Suppressor macrophage treated with lipopolysaccharide for 4 hours (primary cell): Measurements from ENCODE around the gene TEAD3.
"Not testable (repeated sequence)": the region's sequence is repeated elsewhere in the genome, so short reads cannot be mapped to it uniquely, and the experiment has no call there.

ENCODE experiments used
- DNase-seq: peaks from one replicate; pipeline ENCODE4 v3.0.0-alpha.2; 2020

TEAD3 gene

DNA sequence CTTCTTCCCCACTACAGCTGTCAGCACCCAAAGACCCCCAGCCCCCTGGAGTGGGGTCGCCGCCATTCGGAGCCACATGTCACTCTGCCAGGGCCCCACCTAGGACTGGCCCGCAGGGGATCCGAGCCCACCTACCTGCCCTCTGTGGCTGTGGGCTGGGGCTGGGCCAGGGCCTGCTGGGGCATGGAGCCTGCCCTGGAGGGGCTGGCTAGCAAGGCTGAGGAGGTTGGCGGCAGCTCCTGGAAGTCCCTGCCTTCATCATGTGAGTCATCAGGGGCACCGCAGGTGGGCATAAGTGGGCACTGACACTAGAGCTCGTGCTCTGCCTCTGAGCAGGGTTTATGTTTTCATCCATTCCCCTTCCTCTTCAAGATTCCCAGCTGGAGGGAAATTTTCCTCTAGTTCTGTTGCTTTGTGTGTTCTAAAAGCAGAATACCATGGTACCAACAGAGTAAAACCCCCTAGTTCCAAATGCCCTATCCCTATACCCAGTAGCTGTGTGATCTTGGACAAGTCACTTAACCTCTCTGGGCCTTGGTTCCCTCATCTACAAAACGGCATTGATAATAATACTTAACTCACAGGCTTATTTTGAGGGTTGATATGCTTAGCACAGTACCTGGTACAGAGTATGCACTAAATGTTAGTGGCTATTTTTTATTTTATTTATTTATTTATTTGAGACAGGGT is 53.4 kb downstream of the TEAD3 start:
- DNase-seq = no peak

DNA sequence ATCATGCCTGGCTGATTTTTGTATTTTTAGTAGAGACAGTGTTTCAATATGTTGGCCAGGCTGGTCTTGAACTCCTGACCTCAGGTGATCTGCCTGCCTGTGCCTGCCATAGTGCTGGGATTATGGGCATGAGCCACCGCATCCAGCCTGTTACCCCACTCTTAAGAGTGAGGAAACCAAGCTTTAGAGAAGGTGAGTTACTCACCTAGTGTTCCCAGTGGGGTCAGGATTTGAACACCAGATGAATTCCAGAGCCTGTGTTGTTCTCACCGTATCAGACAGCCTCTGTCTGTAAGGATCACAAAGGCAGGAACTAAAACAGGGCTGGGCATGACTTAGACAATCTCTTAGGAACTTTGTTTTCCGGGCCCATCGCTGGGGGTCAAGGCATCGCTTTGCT is 54.2 kb downstream of the TEAD3 start:
- no peak for DNase-seq

DNA sequence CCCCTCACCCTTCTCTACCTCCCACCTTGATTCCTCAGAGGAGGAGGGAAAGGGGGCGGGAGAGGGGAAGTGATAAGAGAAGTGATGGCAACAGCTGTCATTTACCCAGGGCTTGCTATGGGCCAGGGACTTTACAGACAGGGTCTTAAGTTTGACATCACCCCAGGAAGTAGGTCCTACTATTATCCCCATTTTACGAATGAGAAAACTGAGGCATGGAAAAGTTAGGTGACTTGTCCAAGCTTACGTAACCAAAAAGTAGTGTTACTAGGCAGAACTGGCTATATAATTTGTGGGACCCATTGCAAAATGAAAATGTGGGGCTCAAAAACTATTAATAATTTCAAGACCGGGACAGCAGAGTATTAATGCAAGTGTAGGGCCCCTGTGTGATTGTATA is 55.2 kb downstream of the TEAD3 start:
- DNase-seq = no peak

DNA sequence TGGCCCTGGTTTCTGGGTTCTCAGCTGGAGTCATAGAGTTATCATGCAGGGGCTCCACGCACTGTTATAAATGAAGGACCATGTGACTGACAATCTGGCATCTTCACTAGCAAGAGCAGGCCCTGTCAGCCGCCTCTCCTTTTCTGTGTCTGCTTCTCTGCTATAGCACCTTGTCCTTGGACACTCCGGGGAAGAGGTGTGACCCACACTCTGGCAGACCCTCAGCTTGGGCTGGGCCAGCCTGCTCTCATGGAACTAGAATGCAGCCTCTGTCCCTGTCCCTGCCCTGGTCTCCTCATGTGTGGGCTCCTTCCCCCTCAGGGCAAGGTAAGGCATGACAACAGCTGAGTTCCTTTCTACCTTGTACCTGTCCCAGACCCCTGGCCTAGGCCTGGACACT is 55.7 kb downstream of the TEAD3 start:
- no peak for DNase-seq

DNA sequence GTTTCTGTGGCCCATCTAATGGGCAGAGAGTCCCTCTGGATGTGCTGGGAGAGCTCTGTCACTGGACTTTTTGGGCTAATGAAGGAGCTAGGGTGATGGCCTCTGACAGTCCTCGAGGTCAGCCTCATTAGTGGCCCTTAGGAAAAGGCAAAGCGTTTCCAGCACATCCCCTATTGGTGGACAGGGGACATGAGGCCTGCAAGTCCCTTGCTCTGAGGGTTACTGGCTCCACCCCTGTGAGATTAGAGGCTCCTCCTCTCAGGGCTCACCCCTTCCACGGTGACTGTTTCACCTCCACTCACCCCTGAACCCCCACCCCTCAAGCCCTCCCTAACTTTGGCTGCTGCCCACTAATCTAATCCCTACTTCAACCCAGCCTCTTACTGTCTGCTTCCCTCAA is 57.6 kb downstream of the TEAD3 start:
- no peak for DNase-seq

DNA sequence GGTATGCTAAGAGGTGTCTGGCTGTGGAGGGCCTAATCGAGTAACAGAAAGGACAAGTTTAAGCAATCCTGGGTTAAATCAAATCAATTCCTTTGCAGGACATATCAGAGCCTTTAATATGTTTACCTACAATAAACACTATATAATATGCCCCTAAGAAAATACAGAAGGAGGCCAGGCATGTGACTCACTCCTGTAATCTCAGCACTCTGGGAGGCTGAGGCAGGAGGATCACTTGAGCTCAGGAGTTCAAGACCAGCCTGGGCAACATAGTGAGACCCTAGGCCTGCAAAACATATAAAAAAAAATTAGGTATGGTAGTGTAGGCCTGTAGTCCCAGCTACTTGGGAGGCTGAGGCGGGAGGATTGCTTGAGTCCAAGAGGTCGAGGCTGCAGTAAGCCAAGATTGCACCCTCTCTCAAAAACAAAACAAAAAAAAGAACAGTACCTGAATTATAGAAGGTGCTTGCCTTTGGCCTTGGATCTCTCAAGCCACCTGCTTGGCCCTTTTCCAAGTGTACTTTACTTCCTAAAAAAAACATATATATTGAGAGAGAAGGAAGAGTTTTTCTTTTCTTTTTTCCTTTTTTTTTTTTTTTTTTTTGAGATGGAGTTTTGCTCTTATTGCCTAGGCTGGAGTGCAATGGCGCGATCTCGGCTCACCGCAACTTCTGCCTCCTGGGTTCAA is 58.4 kb downstream of the TEAD3 start:
- DNase-seq = not testable (repeated sequence)

DNA sequence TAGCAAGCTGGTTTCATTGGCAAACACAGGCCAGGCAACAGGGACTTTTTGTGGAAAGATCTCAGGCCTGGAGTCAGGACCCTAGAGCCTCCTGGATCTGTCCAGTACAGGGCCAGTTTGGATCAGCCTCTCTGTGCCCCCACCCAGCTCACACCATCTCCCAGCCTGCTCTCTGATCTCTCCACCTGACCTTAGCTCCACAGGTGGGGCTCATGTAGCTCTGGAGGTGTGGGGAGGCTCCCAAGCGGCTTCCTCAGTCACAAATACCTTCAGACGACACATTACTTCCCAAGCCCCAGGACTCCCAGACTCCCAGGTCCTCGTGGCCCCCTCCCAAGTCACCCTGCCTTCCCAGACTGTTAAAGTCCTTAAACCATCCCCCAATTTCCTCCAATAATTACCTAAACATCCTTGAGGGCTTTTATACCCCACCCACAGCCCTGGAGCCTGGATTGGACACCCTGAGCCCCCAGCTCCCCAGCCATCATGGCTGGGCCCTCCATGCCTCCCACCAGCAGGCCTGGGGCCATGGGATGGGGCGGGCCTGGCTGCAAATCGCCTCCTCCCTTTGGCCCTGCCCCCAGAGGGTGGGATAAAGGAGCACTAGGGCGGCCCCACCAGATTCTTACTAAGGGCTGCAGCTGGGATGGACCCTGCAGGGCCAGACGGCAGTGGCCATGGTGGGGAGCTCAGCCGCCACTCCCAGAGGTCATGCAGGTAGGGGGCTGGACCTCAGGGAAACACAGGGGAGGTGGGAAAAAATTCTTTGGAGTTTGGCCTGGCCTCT is 60.6 kb downstream of the TEAD3 start:
- DNase-seq = no peak

DNA sequence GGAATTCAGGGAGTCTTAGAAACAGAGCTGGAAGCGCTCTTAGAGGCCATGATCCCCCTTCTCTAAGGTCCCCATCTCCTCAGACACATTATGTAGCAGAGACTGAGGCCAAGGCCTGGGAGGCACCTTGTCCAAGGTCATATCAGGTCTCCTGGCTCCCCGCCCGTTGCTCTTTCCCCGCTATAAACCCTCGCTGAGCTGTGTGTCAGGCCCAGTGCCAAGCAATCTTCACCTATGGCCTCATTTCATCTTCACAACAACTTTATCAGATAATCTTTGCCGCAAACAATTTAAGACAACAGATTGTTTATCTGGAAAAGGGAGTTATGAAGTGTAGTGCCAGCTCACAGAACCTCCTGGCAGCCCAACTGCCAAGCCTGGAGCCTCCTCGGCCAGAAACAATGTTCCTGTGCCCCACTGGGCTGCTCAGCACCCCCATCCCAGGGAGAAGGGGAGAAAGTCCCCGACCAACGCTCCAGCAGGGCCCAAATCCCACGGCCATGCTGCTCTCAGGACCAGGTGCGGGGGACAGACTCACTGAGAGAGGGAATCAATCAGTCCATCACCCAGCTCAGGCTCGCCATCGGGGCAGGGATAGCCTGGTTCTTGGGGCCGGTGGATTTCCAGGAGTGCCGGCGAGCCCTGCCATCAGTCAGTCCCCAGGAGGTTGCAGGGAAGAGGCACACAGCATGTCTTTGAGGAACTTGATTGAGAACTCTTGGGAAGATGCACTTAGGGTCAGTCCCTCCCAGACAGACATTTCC is 61.6 kb downstream of the TEAD3 start:
- DNase-seq = no peak

DNA sequence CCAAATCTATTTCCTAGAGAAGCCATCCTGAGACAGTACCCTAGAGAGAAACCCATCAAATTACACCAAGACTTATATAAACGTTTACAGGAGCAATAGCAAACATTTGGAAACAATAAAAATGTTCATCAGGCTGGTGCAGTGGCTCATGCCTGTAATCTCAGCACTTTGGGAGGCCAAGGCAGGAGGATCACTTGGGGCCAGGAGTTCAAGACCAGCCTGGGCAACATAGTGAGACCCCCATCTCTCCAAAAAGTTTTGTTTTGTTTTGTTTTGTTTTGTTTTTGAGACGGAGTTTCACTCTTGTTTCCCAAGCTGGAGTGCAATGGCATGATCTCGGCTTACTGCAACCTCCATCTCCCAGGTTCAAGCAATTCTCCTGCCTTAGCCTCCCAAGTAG is 64.2 kb downstream of the TEAD3 start:
- DNase-seq = not testable (repeated sequence)

DNA sequence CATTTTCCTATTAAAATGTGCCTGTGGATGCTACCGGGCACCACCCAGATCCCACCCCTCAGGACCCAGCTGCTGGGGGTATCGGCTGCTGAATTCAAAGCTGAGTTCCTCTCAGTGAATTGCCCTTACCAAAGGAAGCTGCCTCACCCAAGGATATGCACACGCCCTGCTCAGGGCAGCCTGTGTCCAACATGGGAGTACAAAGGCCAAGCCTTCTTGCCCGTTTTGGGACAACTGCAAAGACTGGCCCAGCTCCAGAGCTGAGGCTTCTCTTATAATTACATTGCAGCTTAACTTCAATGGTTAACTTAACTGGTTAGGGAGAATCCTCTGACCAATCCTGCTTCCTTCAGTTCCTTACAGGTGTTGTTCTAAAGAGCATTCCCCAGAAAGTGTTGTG is 64.6 kb downstream of the TEAD3 start:
- DNase-seq = no peak

DNA sequence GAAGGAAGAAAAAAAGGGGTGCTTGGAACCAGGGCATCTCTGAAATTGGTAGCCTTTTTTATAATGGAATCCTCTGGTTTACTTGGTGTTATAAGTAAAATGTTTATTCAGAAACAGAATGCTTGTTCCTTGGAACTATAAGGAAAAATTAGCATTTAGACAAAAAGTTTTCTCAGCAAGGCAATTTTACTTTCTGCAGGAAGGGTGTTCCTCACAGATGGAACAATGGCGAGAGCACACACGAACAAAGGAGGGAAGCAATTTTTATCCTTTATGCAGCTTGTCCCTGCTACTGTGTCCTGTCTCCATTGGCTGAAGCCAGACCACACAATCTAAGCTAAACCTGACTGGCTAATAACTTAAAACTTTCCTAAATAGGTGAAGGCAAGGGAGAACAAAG is 67.4 kb downstream of the TEAD3 start:
- DNase-seq = no peak

DNA sequence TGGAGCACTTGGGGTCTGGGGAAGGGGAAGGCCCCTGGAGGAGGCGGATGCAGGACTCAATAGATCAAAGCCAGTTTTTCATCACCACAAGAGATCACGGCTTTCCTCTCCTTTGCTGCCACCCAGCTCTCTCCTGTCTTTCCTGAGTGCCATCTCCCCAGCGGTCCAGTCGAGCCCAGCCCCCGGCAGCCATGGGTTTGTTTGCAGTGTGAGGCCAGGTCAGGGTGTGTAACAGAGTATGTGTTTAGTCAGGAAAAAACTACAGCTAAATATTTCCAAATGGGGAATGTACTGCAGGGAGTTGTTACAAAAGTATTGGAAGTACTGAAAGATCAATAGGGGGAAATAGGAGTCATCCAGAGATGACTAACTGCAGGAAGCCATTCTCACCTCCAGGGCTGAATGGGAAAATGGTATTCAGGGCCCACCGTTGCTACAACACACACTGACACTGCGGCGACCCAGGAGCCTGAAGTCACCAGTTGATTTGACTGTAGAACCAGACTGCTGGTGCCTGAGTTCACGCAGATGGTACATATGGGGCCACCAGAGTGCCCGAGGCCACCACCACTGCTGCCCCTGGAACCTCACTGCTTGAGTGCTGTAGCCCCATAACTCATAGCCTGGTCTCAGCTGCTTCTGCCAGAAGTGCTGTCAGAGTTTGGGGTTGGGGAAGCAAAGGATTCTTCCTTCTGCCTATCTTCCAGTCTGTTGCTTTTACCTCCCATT is 68.3 kb downstream of the TEAD3 start:
- DNase-seq = no peak

DNA sequence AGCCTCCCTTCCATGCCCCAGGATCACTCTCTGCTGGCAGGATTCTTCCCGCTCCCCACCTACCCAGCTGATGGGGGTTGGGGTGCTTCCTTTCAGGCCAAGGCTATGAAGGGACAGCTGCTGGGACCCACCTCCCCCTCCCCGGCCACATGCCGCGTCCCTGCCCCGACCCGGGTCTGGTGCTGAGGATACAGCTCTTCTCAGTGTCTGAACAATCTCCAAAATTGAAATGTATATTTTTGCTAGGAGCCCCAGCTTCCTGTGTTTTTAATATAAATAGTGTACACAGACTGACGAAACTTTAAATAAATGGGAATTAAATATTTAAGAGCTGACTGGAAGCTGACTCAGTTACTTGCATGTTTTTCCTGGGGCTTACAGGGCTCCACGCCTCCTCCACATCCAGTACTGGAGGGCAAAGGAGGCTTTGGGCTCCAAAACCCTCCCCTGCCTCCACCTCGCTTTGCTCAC is 69.0 kb downstream of the TEAD3 start:
- no peak for DNase-seq

DNA sequence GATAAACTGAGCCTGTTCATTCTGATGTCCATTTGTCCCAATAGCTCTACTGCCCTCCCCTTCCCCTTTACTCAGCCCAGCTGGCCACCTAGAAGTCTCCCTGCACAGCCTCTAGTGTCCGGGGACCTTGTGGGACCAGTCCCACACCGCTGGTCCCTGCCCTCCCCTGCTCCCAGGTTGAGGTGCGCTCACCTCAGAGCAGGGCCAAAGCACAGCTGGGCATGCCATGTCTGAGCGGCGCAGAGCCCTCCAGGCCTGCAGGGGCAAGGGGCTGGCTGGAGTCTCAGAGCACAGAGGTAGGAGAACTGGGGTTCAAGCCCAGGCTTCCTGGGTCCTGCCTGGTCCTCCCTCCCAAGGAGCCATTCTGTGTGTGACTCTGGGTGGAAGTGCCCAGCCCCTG is 69.4 kb downstream of the TEAD3 start:
- no peak for DNase-seq

DNA sequence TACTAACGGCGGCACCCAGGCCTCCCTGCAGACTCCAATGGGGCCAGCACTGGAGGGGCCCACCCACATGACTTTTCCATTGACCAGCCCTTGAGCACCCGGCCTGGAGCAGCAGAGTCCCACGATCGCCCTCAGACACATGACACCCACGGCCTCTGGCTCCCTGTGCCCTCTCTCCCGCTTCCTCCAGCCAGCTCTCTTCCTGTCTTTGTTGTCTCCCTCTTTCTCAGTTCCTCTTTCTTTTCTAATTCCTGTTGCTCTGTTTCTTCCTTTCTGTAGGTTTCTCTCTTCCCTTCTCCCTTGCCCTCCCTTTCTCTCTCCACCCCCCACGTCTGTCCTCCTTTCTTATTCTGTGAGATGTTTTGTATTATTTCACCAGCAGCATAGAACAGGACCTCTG is 70.8 kb downstream of the TEAD3 start:
- DNase-seq = peak; percentile 61

DNA sequence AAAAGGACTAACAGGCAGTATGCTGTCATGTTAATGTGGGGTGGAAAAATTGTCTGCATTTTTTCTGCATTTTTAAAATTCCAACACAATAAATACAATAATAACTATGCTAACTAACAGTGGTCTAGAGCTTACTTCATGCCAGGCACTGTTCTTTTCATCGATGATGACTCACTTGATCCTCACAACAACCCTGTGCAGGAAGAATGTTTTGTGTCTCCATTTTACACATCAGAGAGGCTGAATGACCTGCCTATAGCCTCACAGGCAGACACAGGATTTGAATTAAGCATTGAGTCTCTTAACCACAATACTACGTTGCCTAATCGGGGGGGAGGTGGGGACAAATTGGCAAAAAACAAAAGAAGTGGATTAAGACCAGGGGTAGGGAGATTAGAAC is 71.6 kb downstream of the TEAD3 start:
- no peak for DNase-seq
